Lower lobe of right lung (tissue), 2 donors: ENCODE measurements around the gene HEG1. TPM values are rescaled to one million over a fixed set of nuclear protein-coding genes. Genes with fewer than 3 reads are reported as not detected.
A peak's percentile ranks its signal among the peaks of the same experiment; 100 is the strongest.

Experiments used
- ATAC-seq, 2 donors: fragments of 200-7000 bp; cut with Tn5 transposase; one replicate each; pipeline ENCODE4 v1.9.1; 2020 to 2022; ENCODE audit warnings: mild to moderate bottlenecking in 2 of 2, moderate library complexity in 2 of 2
- DNase-seq: peaks from one replicate; pipeline ENCODE4 v3.0.0-alpha.2; 2020
- H3K27ac ChIP-seq: fragments of 200-600 bp; one replicate; pipeline ENCODE4 v1.8.0; 2022
- H3K27me3 ChIP-seq: fragments of 200-600 bp; one replicate; pipeline ENCODE4 v1.8.0; 2022; ENCODE audit warnings: low read depth
- H3K36me3 ChIP-seq: fragments of 200-600 bp; one replicate; pipeline ENCODE4 v1.8.0; 2022; ENCODE audit warnings: mild to moderate bottlenecking
- H3K4me1 ChIP-seq: fragments of 200-600 bp; one replicate; pipeline ENCODE4 v1.8.0; 2022
- H3K4me3 ChIP-seq: fragments of 200-600 bp; one replicate; pipeline ENCODE4 v1.8.0; 2022; ENCODE audit warnings: mild to moderate bottlenecking
- H3K9me3 ChIP-seq: fragments of 200-600 bp; one replicate; pipeline ENCODE4 v1.8.0; 2022
- intact Hi-C: fragments of 100-400 bp; cut with DNase I; formaldehyde crosslinking; loops from one replicate; pipeline ENCODE4 v1.11.0; 2022
- total RNA-seq: library from RNA; stranded (reverse); fragmentation: NEBNext Ultra II Directional; extraction: Animal tissue kit (Norgen Biotek cat#: 25700); gene quantifications from one replicate; pipeline ENCODE4 v1.2.1, GENCODE V29; 2021
- TF ChIP-seq, protein P1 (sequence below): fragments of 200-600 bp; IDR thresholded peaks from one replicate; pipeline ENCODE4 v1.8.0; 2022; ENCODE audit warnings: antibody characterized with exemption, mild to moderate bottlenecking
- donor health status: DM: no; HTN: yes; CAD: no; lungs with severe emphysema.

Gene HEG1
- total RNA-seq, 1 donor from 2014 or later = 157 TPM

DNA sequence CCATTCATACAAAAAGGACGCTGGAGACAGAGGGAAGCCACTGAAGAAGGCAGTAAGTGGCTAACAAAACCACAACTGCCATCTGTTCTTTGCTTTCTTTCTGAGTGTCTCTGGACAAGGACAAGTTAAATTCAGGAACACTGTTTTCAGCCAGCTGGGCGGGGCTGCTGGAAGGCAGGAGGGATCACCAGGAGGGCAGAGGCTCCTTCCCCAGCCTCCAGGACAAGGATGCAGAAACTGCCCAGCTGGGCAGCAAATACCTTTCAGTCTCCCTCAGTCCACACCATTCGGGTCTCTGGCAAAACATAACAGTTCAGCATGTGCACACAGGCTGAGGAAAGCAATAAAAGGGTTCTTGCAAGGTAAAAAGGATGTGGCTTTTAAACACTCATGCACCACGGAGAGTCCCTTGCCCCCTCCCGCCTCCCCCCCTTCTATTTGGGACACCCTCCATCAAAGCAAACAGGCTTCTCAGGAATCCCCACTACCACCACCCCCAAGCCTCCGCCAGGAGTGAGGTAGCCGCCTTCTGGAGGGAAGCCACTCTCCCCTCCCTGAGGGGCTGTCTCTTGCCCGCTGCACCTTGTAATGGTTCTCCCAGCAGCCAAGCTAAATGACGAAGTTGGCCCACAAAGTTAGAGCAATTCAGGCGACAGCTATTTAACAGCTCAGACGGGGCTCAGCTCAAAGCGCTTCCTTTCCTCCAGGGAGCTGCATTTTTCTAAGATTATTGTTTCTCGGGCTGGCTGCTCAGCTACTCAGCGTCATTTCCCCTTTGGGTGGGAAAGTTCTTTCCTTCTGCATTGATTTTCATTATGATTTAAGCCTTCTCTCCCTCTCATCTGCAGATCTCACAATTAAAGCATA, 3.8 kb downstream of the HEG1 start:
- peak overlapping the region; percentile 88 for H3K27ac ChIP-seq
- H3K4me3 ChIP-seq = peak overlapping the region; percentile 82
- TF ChIP-seq, protein P1, sequence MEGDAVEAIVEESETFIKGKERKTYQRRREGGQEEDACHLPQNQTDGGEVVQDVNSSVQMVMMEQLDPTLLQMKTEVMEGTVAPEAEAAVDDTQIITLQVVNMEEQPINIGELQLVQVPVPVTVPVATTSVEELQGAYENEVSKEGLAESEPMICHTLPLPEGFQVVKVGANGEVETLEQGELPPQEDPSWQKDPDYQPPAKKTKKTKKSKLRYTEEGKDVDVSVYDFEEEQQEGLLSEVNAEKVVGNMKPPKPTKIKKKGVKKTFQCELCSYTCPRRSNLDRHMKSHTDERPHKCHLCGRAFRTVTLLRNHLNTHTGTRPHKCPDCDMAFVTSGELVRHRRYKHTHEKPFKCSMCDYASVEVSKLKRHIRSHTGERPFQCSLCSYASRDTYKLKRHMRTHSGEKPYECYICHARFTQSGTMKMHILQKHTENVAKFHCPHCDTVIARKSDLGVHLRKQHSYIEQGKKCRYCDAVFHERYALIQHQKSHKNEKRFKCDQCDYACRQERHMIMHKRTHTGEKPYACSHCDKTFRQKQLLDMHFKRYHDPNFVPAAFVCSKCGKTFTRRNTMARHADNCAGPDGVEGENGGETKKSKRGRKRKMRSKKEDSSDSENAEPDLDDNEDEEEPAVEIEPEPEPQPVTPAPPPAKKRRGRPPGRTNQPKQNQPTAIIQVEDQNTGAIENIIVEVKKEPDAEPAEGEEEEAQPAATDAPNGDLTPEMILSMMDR = no peak
- peaks cover 80% of the 10 kb centered on the region for H3K4me1 ChIP-seq
- no peak for ATAC-seq
- intact Hi-C loops = no loop called here
- H3K36me3 ChIP-seq = peaks cover 13% of the 10 kb centered on the region
- DNase-seq = no peak
- H3K9me3 ChIP-seq = no peaks in the 10 kb centered on the region
- H3K27me3 ChIP-seq = no peaks in the 10 kb centered on the region

DNA sequence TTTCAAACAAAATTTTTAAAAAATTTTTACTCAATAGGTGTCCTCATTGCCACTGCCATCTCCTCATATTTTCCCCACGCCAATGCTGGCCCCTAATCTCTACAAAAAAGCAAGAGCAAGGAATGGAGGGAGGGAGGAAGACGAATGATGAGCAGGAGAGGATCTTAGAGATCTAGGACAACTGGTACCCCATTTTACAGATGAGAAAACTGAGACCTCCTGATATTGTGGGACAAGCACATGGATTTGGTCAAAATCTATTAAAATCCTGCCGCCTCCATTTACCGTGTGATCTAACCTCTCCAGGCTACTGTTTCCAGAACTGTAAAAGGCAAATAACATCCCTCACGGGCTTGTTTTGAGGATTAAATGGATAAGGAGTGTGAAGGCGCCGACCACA, 4.6 kb downstream of the HEG1 start:
- H3K4me3 ChIP-seq = peak overlapping the region; percentile 82
- H3K27me3 ChIP-seq = no peaks in the 10 kb centered on the region
- no peaks in the 10 kb centered on the region for H3K9me3 ChIP-seq
- ATAC-seq (no peak), DNase-seq (no peak)
- peak overlapping the region; percentile 88 for H3K27ac ChIP-seq
- H3K4me1 ChIP-seq = peaks cover 79% of the 10 kb centered on the region
- TF ChIP-seq, protein P1 = no peak
- intact Hi-C loops = no loop called here
- peaks cover 14% of the 10 kb centered on the region for H3K36me3 ChIP-seq

DNA sequence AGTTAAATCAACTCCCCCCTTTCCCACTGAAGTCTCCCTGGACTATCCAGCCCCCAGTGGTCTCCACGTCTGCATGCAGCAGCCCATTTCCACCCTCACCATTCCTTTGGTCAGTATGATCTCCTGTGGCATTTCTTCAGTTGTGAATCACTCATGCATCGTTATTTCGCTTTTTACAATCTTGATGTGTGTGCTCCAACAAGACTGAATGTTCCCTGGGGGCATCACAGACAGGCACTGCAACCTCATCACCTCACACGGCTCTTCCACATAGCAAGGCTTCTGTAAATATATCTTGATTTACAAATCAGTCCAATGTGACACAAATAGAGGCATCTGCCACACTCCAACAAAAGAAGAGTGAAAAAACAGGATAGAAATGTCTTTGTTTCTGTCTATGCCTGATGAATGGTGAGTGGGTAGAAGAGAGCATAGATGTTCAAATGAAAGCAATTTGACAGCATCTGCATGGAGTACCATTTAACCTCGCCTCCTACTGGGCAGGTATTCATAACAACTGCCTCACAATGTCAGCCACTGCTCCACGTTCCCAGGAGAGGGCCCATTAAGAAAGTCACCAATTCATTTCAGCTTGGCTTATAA, 5.2 kb downstream of the HEG1 start:
- peaks cover 85% of the 10 kb centered on the region for H3K4me1 ChIP-seq
- no peaks in the 10 kb centered on the region for H3K9me3 ChIP-seq
- no peaks in the 10 kb centered on the region for H3K27me3 ChIP-seq
- TF ChIP-seq, protein P1 = no peak
- ATAC-seq (no peak), DNase-seq (no peak)
- no peak overlapping the region for H3K4me3 ChIP-seq
- H3K27ac ChIP-seq = no peak overlapping the region
- intact Hi-C loops = no loop called here
- H3K36me3 ChIP-seq = peaks cover 14% of the 10 kb centered on the region

DNA sequence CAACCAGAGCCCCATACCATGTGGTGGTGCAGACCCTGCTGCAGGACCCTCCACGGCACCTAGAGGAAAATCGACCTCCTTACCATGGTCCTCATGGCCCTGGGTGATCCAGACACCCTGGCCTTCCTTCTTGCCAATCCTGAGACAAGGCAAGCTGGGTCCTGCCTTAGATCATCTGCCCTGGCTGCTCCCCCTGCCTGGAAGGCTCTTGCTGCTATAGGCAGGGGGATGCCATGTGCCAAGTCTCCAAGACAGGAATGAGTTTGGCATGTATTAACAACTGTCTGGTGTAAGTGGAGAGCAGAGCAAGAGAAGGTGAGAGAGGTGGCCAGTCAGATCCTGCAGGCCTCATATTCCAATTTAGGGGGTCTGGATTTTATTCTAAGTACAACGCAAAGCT, 7.5 kb downstream of the HEG1 start:
- H3K4me1 ChIP-seq = peaks cover 97% of the 10 kb centered on the region
- no peak overlapping the region for H3K4me3 ChIP-seq
- intact Hi-C loops = no loop called here
- ATAC-seq = no peak
- DNase-seq = no peak
- no peaks in the 10 kb centered on the region for H3K9me3 ChIP-seq
- H3K27ac ChIP-seq = peak overlapping the region; percentile 8
- H3K36me3 ChIP-seq = peaks cover 14% of the 10 kb centered on the region
- TF ChIP-seq, protein P1 = no peak
- H3K27me3 ChIP-seq = no peaks in the 10 kb centered on the region

DNA sequence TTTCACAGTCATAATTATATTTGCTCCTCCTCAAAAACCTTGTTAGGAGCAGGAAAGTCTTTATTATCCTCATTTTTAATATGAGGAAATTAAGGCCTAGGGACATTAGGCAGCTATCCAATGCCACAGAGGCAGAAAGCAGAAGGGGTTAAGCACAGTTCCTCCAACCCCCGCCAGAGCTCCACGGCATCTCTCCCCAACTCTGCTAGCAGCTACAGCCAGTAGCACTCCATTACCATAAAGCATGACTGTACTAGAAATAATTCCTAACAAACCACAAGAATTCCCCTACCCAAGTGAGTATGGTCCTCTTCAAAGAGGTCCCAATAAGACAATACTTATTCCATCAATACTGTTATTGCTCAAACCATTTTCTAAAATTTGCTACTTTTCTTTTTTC, 9.8 kb downstream of the HEG1 start:
- peaks cover 97% of the 10 kb centered on the region for H3K4me1 ChIP-seq
- intact Hi-C loops = no loop called here
- H3K4me3 ChIP-seq = no peak overlapping the region
- no peak for ATAC-seq
- no peaks in the 10 kb centered on the region for H3K27me3 ChIP-seq
- no peaks in the 10 kb centered on the region for H3K9me3 ChIP-seq
- TF ChIP-seq, protein P1 = no peak
- peak overlapping the region; percentile 11 for H3K27ac ChIP-seq
- peaks cover 14% of the 10 kb centered on the region for H3K36me3 ChIP-seq
- DNase-seq = no peak
